Epidermal melanocyte (primary cell): ENCODE results near the gene GBP3.
"Not testable (repeated sequence)": the region's sequence is repeated elsewhere in the genome, so short reads cannot be mapped to it uniquely, and the experiment has no call there.

Experiments
- DNase-seq: peaks from one replicate; pipeline ENCODE4 v3.0.0; 2011; ENCODE audit warnings: low spot score; ENCODE audit not compliant: insufficient read length

The GBP3 gene

GRCh38 chr1:89022167-89022959, at the start of gene GBP3:
GBP3 (minus strand) TSS chr1:89022866; CDS start chr1:89020721, 2,145 bp downstream.
- peak; percentile 38 for DNase-seq

GRCh38 chr1:89070509-89070908, 47.8 kb upstream of the GBP3 start:
- no peak for DNase-seq

GRCh38 chr1:89069951-89070350, 47.3 kb upstream of the GBP3 start:
- no peak for DNase-seq

GRCh38 chr1:89068291-89068690, 45.6 kb upstream of the GBP3 start:
- DNase-seq: no peak

- peak; percentile 27 for DNase-seq
Measured at GRCh38 chr1:89065079-89065868, 42.6 kb upstream of the GBP3 start, which contains the start of gene GBP1. GBP1 (minus strand) TSS chr1:89065208; CDS start chr1:89063234, 1,974 bp downstream.

GRCh38 chr1:89064632-89065031, 42.0 kb upstream of the GBP3 start:
- DNase-seq: no peak

- DNase-seq: no peak
Measured at GRCh38 chr1:89063094-89063493, 40.4 kb upstream of the GBP3 start.

- DNase-seq: no peak
Measured at GRCh38 chr1:89060091-89060490, 37.4 kb upstream of the GBP3 start.

- DNase-seq: no peak
Measured at GRCh38 chr1:89051955-89052312, 29.3 kb upstream of the GBP3 start.

- DNase-seq: no peak
Measured at GRCh38 chr1:89051300-89051954, 28.8 kb upstream of the GBP3 start.

GRCh38 chr1:89050649-89051033, 28.0 kb upstream of the GBP3 start:
- DNase-seq: no peak

- DNase-seq: not testable (repeated sequence)
Measured at GRCh38 chr1:89049901-89050648, 27.4 kb upstream of the GBP3 start.

GRCh38 chr1:89049187-89049586, 26.5 kb upstream of the GBP3 start:
- DNase-seq: not testable (repeated sequence)

- no peak for DNase-seq
Measured at GRCh38 chr1:89047734-89048133, 25.1 kb upstream of the GBP3 start.

GRCh38 chr1:89046318-89047183, 23.9 kb upstream of the GBP3 start:
- DNase-seq: not testable (repeated sequence)

GRCh38 chr1:89044970-89045721, 22.5 kb upstream of the GBP3 start:
- DNase-seq: no peak

GRCh38 chr1:89043940-89044339, 21.3 kb upstream of the GBP3 start:
- no peak for DNase-seq

- DNase-seq: no peak
Measured at GRCh38 chr1:89042491-89042890, 19.8 kb upstream of the GBP3 start.

GRCh38 chr1:89041721-89042120, 19.1 kb upstream of the GBP3 start:
- DNase-seq: no peak
